Parathyroid adenoma (tissue), 2 donors: ENCODE results near the gene ADCY2.

Source experiments
- H2AFZ ChIP-seq: fragments of 300-600 bp; sonication (generic); one replicate; pipeline ENCODE4 v1.7.0; 2017; ENCODE audit warnings: antibody characterized with exemption, mild to moderate bottlenecking
- H3K27ac ChIP-seq: fragments of 300-600 bp; sonication (generic); one replicate; pipeline ENCODE4 v1.7.0; 2017
- H3K27me3 ChIP-seq: fragments of 300-600 bp; sonication (generic); one replicate; pipeline ENCODE4 v1.7.0; 2017; ENCODE audit warnings: low read length; ENCODE audit not compliant: control insufficient read depth, insufficient read depth
- H3K36me3 ChIP-seq: fragments of 300-600 bp; sonication (generic); one replicate; pipeline ENCODE4 v1.7.0; 2017; ENCODE audit warnings: low read length; ENCODE audit not compliant: control insufficient read depth, insufficient read depth
- H3K4me1 ChIP-seq: fragments of 300-600 bp; sonication (generic); one replicate; pipeline ENCODE4 v1.7.0; 2017; ENCODE audit warnings: control low read depth
- H3K4me2 ChIP-seq: fragments of 300-600 bp; sonication (generic); one replicate; pipeline ENCODE4 v1.7.0; 2017; ENCODE audit warnings: low read length
- H3K4me3 ChIP-seq: fragments of 300-600 bp; sonication (generic); one replicate; pipeline ENCODE4 v1.7.0; 2017; ENCODE audit warnings: low read depth, low read length
- H3K79me2 ChIP-seq: fragments of 300-600 bp; sonication (generic); one replicate; pipeline ENCODE4 v1.7.0; 2017; ENCODE audit warnings: control low read depth
- H3K9ac ChIP-seq: fragments of 300-600 bp; sonication (generic); one replicate; pipeline ENCODE4 v1.7.0; 2017; ENCODE audit warnings: mild to moderate bottlenecking
- H3K9me3 ChIP-seq: fragments of 300-600 bp; sonication (generic); one replicate; pipeline ENCODE4 v1.7.0; 2017; ENCODE audit warnings: low read length; ENCODE audit not compliant: control insufficient read depth
- TF ChIP-seq, protein P1 (sequence below): fragments of 300-600 bp; sonication (generic); IDR thresholded peaks from one replicate; pipeline ENCODE4 v1.7.0; 2017; ENCODE audit warnings: antibody characterized with exemption, mild to moderate bottlenecking
- donor health status: primary hyperparathyroidism.

ADCY2 gene

DNA sequence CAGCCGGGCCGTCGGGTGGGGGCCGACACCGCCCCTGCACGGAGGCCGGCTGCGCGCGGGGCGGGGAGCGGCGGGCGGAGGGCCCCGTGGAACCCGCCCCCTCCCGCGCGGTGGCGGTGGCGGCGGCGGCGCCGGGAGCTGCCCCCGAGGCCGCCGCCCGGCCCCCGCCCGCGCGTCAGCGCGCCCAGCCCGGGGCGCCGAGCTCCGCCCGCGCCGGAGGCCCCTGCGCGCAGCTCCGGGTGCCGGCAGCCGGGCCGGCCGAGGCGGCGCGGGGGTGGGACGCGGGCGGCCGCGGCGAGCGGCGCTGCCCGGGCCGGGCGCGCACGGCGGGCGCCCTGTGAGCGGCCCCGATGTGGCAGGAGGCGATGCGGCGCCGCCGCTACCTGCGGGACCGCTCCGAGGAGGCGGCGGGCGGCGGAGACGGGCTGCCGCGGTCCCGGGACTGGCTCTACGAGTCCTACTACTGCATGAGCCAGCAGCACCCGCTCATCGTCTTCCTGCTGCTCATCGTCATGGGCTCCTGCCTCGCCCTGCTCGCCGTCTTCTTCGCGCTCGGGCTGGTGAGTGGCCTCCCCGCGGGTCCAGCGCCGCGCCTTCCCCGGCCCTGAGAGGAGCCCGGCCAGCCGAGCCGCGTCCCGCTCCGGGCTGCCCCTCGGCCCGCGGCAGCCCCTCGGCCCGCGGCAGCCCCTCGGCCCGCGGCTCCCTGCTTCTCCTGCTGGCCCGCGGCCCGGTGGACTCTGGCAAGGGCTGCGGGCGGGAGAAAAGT, at the start of gene ADCY2:
TSS of gene ADCY2 (plus strand) at position 192 of the 766 bp plus-strand sequence. CDS start at position 351, 159 bp downstream.
- Histone ChIP-seq H3K36me3 (no peaks in the 10 kb centered on the region), H3K27ac (no peak within 1 kb of the TSS), H3K4me3 (peak within 1 kb of the TSS; percentile 52), H3K4me1 (peaks cover 6% of the 10 kb centered on the region), H3K9me3 (no peaks in the 10 kb centered on the region), H3K27me3 (no peaks in the 10 kb centered on the region), H3K4me2 (peak within 1 kb of the TSS; percentile 77), H3K79me2 (no peaks in the 10 kb centered on the region), H2AFZ (peak within 1 kb of the TSS; percentile 76), H3K9ac (no peak within 1 kb of the TSS)
- TF ChIP-seq, protein P1, sequence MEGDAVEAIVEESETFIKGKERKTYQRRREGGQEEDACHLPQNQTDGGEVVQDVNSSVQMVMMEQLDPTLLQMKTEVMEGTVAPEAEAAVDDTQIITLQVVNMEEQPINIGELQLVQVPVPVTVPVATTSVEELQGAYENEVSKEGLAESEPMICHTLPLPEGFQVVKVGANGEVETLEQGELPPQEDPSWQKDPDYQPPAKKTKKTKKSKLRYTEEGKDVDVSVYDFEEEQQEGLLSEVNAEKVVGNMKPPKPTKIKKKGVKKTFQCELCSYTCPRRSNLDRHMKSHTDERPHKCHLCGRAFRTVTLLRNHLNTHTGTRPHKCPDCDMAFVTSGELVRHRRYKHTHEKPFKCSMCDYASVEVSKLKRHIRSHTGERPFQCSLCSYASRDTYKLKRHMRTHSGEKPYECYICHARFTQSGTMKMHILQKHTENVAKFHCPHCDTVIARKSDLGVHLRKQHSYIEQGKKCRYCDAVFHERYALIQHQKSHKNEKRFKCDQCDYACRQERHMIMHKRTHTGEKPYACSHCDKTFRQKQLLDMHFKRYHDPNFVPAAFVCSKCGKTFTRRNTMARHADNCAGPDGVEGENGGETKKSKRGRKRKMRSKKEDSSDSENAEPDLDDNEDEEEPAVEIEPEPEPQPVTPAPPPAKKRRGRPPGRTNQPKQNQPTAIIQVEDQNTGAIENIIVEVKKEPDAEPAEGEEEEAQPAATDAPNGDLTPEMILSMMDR = no peak

DNA sequence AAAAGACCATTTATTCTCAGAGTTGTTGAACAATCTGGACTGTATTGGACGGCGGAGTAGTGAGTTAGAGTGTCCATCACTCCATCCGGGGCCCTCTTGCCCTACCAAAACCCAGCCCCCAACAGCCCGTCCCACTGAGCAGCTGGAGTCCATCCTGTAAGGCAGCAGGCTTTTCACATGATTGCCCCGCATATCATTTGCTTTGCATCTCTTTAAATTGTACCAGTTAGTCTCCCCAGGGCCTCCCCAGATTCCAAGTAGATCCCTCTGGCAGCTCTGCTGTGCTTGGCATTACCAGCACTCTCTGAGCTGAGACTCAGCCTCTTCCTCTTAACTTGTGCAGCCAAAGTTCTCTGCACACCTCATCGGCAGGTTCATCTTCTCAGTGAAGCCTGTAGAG, 48.6 kb upstream of the ADCY2 start:
- TF ChIP-seq, protein P1 = no peak

DNA sequence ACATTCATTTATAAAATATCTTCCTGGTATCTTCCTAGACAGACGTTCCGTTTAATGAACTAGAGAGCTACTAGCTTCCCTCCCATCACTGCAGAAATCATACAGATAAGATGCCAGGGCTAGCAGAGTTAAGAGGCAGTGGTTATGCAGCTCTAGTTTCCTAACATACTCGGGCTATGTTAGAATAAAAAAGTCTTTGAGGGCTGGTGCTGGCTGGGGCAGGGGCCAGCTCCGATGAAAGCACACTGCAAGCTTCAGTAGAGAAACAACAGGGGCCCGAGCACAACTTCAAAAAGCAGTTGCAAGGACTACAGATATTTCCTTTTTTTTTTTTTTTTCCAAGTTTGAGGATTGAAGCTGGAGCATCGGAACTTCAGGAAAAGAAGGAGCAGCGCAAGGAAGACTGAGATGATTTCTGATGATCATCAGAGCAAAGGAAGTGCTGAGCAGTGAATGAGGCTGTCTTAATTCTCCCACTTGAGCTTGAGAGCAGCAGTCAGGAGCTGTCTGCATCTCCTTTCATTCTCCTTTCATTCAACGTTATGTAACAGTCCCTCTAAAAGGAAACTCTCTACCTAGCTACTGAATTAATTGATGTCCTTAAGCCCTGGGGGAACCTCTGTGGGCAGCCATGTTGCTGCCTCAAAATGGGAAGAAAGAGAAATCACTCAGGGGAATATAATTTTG, 47.6 kb upstream of the ADCY2 start:
- no peaks in the 10 kb centered on the region for H3K36me3 ChIP-seq
- no peak overlapping the region for H2AFZ ChIP-seq
- H3K4me1 ChIP-seq = no peaks in the 10 kb centered on the region
- H3K79me2 ChIP-seq = no peaks in the 10 kb centered on the region
- H3K9ac ChIP-seq = no peak overlapping the region
- no peak overlapping the region for H3K4me2 ChIP-seq
- TF ChIP-seq, protein P1 = no peak
- no peaks in the 10 kb centered on the region for H3K27me3 ChIP-seq
- no peaks in the 10 kb centered on the region for H3K9me3 ChIP-seq
- no peak overlapping the region for H3K27ac ChIP-seq
- H3K4me3 ChIP-seq = no peak overlapping the region

More for the DNA sequence above, 48.6 kb upstream of the ADCY2 start:
- no peak overlapping the region for H3K27ac ChIP-seq
- no peaks in the 10 kb centered on the region for H3K36me3 ChIP-seq
- no peaks in the 10 kb centered on the region for H3K9me3 ChIP-seq
- H3K4me1 ChIP-seq = no peaks in the 10 kb centered on the region
- H2AFZ ChIP-seq = no peak overlapping the region
- no peaks in the 10 kb centered on the region for H3K27me3 ChIP-seq
- H3K9ac ChIP-seq = no peak overlapping the region
- H3K4me2 ChIP-seq = no peak overlapping the region
- no peak overlapping the region for H3K4me3 ChIP-seq
- no peaks in the 10 kb centered on the region for H3K79me2 ChIP-seq

DNA sequence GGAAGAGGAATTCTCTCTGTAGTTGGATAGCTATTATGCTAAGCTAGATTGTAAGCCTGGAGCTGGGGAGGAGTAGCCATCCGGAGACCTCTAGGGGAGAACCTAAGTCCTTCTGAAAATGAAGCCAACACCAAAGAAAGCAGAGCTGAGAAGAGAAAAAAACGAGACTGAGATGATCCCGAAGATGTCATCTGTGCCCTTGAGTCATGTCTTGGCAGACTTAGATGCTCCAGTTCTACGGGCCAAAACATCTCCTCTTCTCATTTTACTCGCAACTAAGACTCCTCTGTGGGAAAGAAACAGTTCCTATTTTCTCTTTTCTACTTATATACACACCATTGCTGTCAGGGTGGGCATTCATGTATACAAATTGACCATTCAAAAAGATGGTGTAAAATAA, 34.3 kb upstream of the ADCY2 start:
- Histone ChIP-seq H3K27me3 (no peaks in the 10 kb centered on the region), H3K27ac (no peak overlapping the region), H3K4me3 (no peak overlapping the region), H3K9me3 (no peaks in the 10 kb centered on the region), H3K9ac (no peak overlapping the region), H2AFZ (no peak overlapping the region), H3K4me2 (no peak overlapping the region), H3K4me1 (no peaks in the 10 kb centered on the region), H3K79me2 (no peaks in the 10 kb centered on the region), H3K36me3 (no peaks in the 10 kb centered on the region)
- TF ChIP-seq, protein P1 = no peak
